Progenitor cell of endocrine pancreas (in vitro differentiated cells): ENCODE results near the gene SLC38A11. TPM values are rescaled to one million over a fixed set of nuclear protein-coding genes. Genes with fewer than 3 reads are reported as not detected.
"Not testable (repeated sequence)": the region's sequence is repeated elsewhere in the genome, so short reads cannot be mapped to it uniquely, and the experiment has no call there.

Experiments
- DNase-seq: peaks from one replicate; pipeline ENCODE4 v3.0.0; 2021; ENCODE audit warnings: low spot score; ENCODE audit not compliant: unreplicated experiment
- H3K27ac Mint-ChIP-seq: 2 replicates; pipeline ENCODE4 v1.8.0; 2021; ENCODE audit warnings: mild to moderate bottlenecking, moderate library complexity, mixed read lengths
- H3K27me3 Mint-ChIP-seq: 2 replicates; pipeline ENCODE4 v1.8.0; 2021; ENCODE audit warnings: mixed read lengths
- H3K36me3 Mint-ChIP-seq: 2 replicates; pipeline ENCODE4 v1.8.0; 2022; ENCODE audit warnings: mixed read lengths; ENCODE audit not compliant: insufficient read depth
- H3K4me1 Mint-ChIP-seq: 2 replicates; pipeline ENCODE4 v1.8.0; 2021; ENCODE audit warnings: low read depth, mixed read lengths
- H3K4me3 Mint-ChIP-seq: 2 replicates; pipeline ENCODE4 v1.8.0; 2021; ENCODE audit warnings: low read depth, mild to moderate bottlenecking, moderate library complexity, mixed read lengths
- H3K9me3 Mint-ChIP-seq: 2 replicates; pipeline ENCODE4 v1.8.0; 2021; ENCODE audit warnings: low read depth, mixed read lengths
- total RNA-seq: library from RNA; stranded (reverse); gene quantifications from 2 replicates; pipeline ENCODE4 v1.2.1, GENCODE V29; 2021
- TF ChIP-seq, protein P1 (sequence below): fragments of 200-600 bp; sonication (generic); IDR thresholded peaks from one replicate; pipeline ENCODE4 v1.5.0; 2021; ENCODE audit warnings: antibody characterized with exemption, mild to moderate bottlenecking; ENCODE audit not compliant: unreplicated experiment

Gene SLC38A11
- total RNA-seq, 1 donor from 2014 or later = 20.1 TPM

DNA sequence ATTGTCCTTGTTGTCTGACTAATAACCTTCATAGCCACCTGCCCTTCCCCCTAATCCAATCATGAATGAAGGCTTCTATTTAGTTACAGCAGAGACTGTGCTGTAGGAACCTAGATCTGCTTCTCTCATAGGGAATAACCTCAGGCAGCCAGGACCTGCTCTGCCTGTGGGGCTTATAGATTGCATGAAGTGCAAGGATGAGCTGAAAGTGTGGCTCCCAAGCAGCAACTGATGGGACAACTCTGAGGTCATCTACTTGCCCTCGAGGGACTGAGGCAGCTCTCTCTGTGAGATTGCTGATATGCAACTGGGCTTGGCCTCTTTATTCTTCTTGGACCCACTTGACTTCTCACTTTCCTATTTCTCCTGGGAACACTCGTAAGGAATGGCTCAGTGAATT, 23.8 kb upstream of the SLC38A11 start:
- Mint-ChIP-seq H3K9me3 (no peaks in the 10 kb centered on the region), H3K36me3 (no peaks in the 10 kb centered on the region), H3K4me3 (no peak overlapping the region), H3K27ac (no peak overlapping the region), H3K27me3 (no peaks in the 10 kb centered on the region), H3K4me1 (no peaks in the 10 kb centered on the region)
- no peak for DNase-seq
- TF ChIP-seq, protein P1, sequence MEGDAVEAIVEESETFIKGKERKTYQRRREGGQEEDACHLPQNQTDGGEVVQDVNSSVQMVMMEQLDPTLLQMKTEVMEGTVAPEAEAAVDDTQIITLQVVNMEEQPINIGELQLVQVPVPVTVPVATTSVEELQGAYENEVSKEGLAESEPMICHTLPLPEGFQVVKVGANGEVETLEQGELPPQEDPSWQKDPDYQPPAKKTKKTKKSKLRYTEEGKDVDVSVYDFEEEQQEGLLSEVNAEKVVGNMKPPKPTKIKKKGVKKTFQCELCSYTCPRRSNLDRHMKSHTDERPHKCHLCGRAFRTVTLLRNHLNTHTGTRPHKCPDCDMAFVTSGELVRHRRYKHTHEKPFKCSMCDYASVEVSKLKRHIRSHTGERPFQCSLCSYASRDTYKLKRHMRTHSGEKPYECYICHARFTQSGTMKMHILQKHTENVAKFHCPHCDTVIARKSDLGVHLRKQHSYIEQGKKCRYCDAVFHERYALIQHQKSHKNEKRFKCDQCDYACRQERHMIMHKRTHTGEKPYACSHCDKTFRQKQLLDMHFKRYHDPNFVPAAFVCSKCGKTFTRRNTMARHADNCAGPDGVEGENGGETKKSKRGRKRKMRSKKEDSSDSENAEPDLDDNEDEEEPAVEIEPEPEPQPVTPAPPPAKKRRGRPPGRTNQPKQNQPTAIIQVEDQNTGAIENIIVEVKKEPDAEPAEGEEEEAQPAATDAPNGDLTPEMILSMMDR = no peak

DNA sequence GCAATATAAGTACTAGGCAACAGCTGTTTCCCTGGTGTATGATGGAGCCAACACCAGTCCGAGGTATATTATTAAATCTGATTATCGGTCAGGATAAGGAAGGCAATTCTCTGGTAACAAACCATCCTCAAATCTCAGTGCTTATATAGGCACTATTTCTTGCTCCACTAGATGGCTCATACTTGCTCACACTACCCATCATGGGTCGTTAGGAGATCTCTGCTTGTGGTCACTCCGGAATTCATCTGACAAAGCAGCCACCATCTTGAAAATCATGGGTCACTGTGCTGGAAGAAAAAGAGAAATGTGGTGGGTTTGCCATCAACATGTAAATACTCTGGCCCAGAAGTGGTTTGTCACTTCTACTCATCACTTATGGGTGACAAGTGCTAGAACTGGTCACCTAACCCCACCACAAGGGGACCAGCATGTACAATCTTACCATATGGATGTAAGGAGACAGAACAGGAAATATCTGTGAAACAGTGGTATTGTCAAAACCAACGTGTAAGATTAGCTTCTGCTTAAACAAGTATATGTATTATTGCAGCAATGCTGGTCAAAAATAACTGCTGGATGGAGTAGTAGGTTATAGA, 21.6 kb upstream of the SLC38A11 start:
- H3K27me3 Mint-ChIP-seq, H3K4me3 Mint-ChIP-seq, H3K36me3 Mint-ChIP-seq, H3K27ac Mint-ChIP-seq, DNase-seq, H3K9me3 Mint-ChIP-seq, H3K4me1 Mint-ChIP-seq: not testable (repeated sequence)

DNA sequence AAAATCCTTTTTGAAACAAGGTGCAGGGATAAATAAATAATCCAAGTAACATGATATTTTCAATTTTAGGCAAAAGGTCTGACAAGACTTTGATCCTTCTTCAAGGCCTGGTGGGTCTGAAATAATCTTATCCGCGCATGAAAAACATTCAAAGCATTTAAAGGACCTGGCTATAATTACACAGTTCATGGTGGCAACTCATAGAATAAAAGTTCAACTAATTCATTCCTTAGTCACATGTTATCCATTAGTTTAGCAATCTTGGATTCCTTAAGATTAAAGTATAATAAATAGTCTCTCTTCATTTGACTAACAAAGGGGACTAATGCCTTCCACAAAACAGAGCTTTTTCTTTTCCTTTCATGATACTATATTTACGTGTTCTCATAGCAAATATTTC, 21.0 kb upstream of the SLC38A11 start:
- TF ChIP-seq, protein P1 = no peak
- H3K27me3 Mint-ChIP-seq = no peaks in the 10 kb centered on the region
- H3K4me1 Mint-ChIP-seq = no peaks in the 10 kb centered on the region
- H3K9me3 Mint-ChIP-seq = no peaks in the 10 kb centered on the region
- no peak for DNase-seq
- H3K36me3 Mint-ChIP-seq = no peaks in the 10 kb centered on the region
- H3K4me3 Mint-ChIP-seq = no peak overlapping the region
- H3K27ac Mint-ChIP-seq = no peak overlapping the region

DNA sequence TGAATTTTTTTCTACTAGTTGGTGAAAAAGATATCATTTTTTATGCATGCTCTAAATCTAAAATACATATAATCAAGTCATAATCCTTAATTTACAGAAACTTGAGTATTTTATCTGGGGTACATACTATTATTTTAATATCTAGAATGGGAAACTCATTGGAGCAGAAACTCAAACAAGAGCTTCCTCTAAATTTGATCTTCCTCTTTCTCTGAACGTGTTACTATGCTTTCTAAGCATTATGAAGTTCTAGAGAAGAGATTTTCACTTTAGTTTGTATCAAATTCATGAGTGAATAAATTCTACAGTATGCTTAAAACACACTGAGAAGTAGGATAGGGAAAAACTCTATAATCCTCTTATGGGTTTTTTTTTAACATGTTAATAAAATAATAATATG, 20.6 kb upstream of the SLC38A11 start:
- no peak for DNase-seq
- Mint-ChIP-seq H3K4me1 (no peaks in the 10 kb centered on the region), H3K27me3 (no peaks in the 10 kb centered on the region), H3K4me3 (no peak overlapping the region), H3K27ac (no peak overlapping the region), H3K9me3 (no peaks in the 10 kb centered on the region), H3K36me3 (no peaks in the 10 kb centered on the region)
- TF ChIP-seq, protein P1 = no peak

DNA sequence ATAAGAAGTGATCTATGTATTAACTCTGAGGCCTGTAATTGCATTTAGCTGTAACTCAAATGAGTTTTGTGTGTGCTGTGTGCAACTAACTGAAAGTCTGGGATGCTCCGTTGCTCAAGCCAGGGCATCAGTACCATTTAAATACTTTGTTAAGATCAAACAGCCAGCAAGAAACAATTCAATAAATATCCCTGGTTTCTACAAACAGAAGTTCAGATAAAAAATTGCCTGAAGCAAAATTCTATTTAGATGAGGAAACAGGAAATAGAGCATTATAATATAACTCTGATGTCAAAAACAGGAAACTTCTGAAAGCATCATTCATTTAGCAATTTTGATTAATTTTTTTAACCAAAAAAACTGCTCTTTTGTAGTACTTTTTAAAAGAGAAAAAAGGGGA, 18.9 kb upstream of the SLC38A11 start:
- Mint-ChIP-seq H3K4me1 (no peaks in the 10 kb centered on the region), H3K27ac (no peak overlapping the region), H3K36me3 (peaks cover under 1% of the 10 kb centered on the region), H3K27me3 (no peaks in the 10 kb centered on the region), H3K4me3 (no peak overlapping the region), H3K9me3 (peaks cover 2% of the 10 kb centered on the region)
- TF ChIP-seq, protein P1 = no peak
- no peak for DNase-seq

DNA sequence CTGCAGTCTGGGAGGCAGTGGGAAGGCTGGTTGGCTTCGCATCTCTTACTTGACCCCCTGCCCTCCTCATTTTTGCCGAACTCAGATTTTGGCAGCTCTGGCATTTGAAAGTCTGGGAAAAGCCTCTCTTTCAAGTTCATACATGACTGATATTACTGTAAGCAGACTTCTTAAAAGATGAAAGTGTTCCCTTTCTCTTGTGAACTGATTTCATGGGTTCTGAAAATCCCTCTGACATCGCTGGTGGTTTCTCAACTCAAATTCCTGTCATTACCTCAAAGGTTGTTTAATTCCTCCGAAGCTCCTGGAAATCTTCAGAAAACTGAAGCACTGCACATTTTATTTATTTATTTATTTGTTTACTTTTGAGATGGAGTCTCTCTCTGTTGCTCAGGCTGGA, 16.9 kb upstream of the SLC38A11 start:
- Mint-ChIP-seq H3K27me3 (no peaks in the 10 kb centered on the region), H3K36me3 (peaks cover 3% of the 10 kb centered on the region), H3K27ac (no peak overlapping the region), H3K4me1 (no peaks in the 10 kb centered on the region), H3K9me3 (peaks cover 6% of the 10 kb centered on the region), H3K4me3 (no peak overlapping the region)
- TF ChIP-seq, protein P1 = no peak
- DNase-seq = no peak
